K562 (cell line): ENCODE data around the gene ZNF687. TPM values are rescaled to one million over a fixed set of nuclear protein-coding genes. Genes with fewer than 3 reads are reported as not detected.

ENCODE experiments used
- EHMT2 ChIP-seq: fragments of 450-650 bp; IDR thresholded peaks from 2 replicates; pipeline ENCODE4 v1.6.1; 2018; ENCODE audit warnings: antibody characterized with exemption
- L3MBTL2 ChIP-seq: fragments of 450-650 bp; IDR thresholded peaks from 2 replicates; pipeline ENCODE4 v1.6.1; 2016; ENCODE audit warnings: mild to moderate bottlenecking, moderate library complexity
- NEUROD1 ChIP-seq: fragments of 150-350 bp; IDR thresholded peaks from 2 replicates; pipeline ENCODE4 v1.6.1; 2014; ENCODE audit warnings: borderline replicate concordance, low read length, low read depth; ENCODE audit not compliant: partially characterized antibody
- SRSF1 ChIP-seq: fragments of 200-400 bp; formaldehyde crosslinking; IDR thresholded peaks from 2 replicates; pipeline ENCODE4 v1.6.1; 2017; ENCODE audit warnings: mild to moderate bottlenecking, low read depth, low read length, moderate library complexity
- ZKSCAN8 ChIP-seq: fragments of 200-800 bp; sonication (Bioruptor generic); IDR thresholded peaks from 2 replicates; pipeline ENCODE4 v1.6.1; 2016; ENCODE audit warnings: missing genetic modification characterization, missing compliant biosample characterization
- polyA plus RNA-seq, 8 experiments: library from polyadenylated mRNA; depleted of rRNA in 4 of 8; stranded (reverse) in 5 of 8; unstranded in 3 of 8; fragments of >200 nt; fragmentation: Nextera tagmentation in 2 of 8; fragmentation: Illumina TruSeq in 1 of 8; extraction: Ambion mirVana in 2 of 8; extraction: Trizol in 1 of 8; gene quantifications; 2 replicates each; pipeline versions ENCODE4 v1.2.1 to v1.2.3, GENCODE V29; 2011 to 2014; ENCODE audit warnings: inconsistent platforms in 1 of 8, missing spikeins in 1 of 8
- total RNA-seq, 7 experiments: library from RNA; depleted of rRNA in 6 of 7; stranded (reverse); fragments of >200 nt in 6 of 7; fragmentation: Illumina TruSeq in 2 of 7; extraction: Trizol in 2 of 7; gene quantifications; 2 replicates each; pipeline versions ENCODE4 v1.2.1 to v1.2.3, GENCODE V29; 2011 to 2021; ENCODE audit warnings: low replicate concordance in 1 of 7
- TF ChIP-seq, protein P1 (sequence below): fragments of 450-650 bp; IDR thresholded peaks from 2 replicates; pipeline ENCODE4 v1.6.1; 2016
- TF ChIP-seq, protein P2 (sequence below): fragments of 250-450 bp; sonication (Bioruptor Pico); IDR thresholded peaks from 2 replicates; pipeline ENCODE4 v1.8.0; 2022; ENCODE audit warnings: moderate library complexity, mild to moderate bottlenecking, inconsistent platforms
- TF ChIP-seq, protein P3 (sequence below), 3 experiments: fragments of 200-800 bp in 1 of 3; sonication (Bioruptor generic) in 1 of 3; sonication (generic) in 1 of 3; formaldehyde crosslinking in 1 of 3; IDR thresholded peaks; 2 replicates each; pipeline versions ENCODE4 v1.6.1 to v1.8.0; 2016 to 2022; ENCODE audit warnings: mild to moderate bottlenecking in 2 of 3, missing compliant biosample characterization in 2 of 3, missing genetic modification characterization in 2 of 3, missing genetic modification reagents in 1 of 3
- TF ChIP-seq, protein P4 (sequence below): fragments of 450-650 bp; IDR thresholded peaks from 2 replicates; pipeline ENCODE4 v1.6.1; 2018; ENCODE audit not compliant: partially characterized antibody

ZNF687 gene
- total and polyA plus RNA-seq, 9 of the 15 experiments (the other 6 are each of a cell fraction or from before 2014, with no cell fraction given) = 0.13 to 26.4 (median 10.6) TPM

DNA sequence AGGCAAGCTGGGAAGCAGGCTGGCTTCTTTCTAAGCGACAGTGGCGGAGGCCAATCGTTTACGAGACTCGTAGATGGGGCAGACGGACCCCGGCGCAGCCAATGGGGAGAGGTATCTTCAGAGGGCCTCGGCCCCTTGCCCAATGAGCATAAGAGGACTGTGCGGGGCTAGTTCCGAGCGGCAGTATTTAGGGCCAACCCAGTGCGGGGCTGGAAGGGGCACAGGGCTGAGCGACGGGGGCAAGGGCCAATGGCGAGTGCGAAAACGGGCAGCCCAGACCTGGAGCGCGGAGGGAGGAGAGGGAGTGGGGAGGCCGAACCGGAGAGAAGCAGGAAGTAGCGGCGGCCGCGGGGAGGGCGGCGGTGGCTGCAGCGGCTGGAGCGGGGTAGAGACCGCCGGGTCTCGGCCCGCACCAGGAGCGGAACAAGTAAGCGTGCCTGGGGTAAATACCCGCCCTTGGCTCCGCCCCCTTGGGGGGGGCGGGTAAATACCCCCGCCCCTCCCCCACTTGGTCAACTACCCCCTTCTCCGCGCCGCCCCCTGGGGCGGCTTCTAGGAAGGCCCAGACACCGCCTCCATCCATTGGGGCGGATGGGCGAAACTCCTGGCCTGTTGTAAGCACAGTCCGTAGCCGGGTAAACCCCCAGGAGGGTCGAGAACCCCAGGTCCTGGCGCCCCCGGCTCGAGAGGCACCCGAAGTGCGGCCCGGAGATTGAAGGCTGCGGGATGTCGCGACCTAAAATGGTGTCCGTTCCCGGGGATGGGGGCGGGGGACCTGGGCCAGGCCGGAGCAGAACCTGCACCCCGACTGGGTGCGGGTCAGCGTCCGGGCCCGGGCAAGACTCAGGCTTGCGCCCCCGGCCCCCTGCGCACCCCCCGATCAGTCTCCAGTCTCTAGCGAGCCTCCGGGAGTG is at the start of gene ZNF687 (continued):
- TF ChIP-seq SRSF1 (0 out of 2 replicates have a peak, but pooled peaks have one; percentile 21), ZKSCAN8 (CRISPR knock-in tag) (no peak), NEUROD1 (peak; percentile 99), L3MBTL2 (peak; percentile 59), EHMT2 (no peak)
- TF ChIP-seq, protein P1, sequence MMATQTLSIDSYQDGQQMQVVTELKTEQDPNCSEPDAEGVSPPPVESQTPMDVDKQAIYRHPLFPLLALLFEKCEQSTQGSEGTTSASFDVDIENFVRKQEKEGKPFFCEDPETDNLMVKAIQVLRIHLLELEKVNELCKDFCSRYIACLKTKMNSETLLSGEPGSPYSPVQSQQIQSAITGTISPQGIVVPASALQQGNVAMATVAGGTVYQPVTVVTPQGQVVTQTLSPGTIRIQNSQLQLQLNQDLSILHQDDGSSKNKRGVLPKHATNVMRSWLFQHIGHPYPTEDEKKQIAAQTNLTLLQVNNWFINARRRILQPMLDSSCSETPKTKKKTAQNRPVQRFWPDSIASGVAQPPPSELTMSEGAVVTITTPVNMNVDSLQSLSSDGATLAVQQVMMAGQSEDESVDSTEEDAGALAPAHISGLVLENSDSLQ = peak; percentile 100
- TF ChIP-seq, protein P2, sequence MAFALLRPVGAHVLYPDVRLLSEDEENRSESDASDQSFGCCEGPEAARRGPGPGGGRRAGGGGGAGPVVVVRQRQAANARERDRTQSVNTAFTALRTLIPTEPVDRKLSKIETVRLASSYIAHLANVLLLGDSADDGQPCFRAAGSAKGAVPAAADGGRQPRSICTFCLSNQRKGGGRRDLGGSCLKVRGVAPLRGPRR (CRISPR knock-in tag) = no peak
- TF ChIP-seq, protein P3, sequence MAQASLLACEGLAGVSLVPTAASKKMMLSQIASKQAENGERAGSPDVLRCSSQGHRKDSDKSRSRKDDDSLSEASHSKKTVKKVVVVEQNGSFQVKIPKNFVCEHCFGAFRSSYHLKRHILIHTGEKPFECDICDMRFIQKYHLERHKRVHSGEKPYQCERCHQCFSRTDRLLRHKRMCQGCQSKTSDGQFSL (CRISPR knock-in tag; IDR thresholded peaks at IDR 0.05) = peak; percentile 92
- TF ChIP-seq, protein P3 (tag; IDR thresholded peaks at IDR 0.05) = peak in 1 of 2 experiments; percentile 98; a peak in 2 of 4 replicates
- TF ChIP-seq, protein P4, sequence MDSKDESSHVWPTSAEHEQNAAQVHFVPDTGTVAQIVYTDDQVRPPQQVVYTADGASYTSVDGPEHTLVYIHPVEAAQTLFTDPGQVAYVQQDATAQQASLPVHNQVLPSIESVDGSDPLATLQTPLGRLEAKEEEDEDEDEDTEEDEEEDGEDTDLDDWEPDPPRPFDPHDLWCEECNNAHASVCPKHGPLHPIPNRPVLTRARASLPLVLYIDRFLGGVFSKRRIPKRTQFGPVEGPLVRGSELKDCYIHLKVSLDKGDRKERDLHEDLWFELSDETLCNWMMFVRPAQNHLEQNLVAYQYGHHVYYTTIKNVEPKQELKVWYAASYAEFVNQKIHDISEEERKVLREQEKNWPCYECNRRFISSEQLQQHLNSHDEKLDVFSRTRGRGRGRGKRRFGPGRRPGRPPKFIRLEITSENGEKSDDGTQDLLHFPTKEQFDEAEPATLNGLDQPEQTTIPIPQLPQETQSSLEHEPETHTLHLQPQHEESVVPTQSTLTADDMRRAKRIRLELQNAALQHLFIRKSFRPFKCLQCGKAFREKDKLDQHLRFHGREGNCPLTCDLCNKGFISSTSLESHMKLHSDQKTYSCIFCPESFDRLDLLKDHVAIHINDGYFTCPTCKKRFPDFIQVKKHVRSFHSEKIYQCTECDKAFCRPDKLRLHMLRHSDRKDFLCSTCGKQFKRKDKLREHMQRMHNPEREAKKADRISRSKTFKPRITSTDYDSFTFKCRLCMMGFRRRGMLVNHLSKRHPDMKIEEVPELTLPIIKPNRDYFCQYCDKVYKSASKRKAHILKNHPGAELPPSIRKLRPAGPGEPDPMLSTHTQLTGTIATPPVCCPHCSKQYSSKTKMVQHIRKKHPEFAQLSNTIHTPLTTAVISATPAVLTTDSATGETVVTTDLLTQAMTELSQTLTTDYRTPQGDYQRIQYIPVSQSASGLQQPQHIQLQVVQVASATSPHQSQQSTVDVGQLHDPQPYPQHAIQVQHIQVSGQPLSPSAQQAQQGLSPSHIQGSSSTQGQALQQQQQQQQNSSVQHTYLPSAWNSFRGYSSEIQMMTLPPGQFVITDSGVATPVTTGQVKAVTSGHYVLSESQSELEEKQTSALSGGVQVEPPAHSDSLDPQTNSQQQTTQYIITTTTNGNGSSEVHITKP = peak; percentile 79
